H1 (cell line): ENCODE results near the gene CTSH. TPM values are rescaled to one million over a fixed set of nuclear protein-coding genes. Genes with fewer than 3 reads are reported as not detected.
A peak's percentile ranks its signal among the peaks of the same experiment; 100 is the strongest.

ENCODE experiments used
- CTCF ChIA-PET: fragments of 300-600 bp; sonication (Branson Sonifier 250); formaldehyde crosslinking; loops from one replicate; lab custom pipeline; 2021; ENCODE audit not compliant: partially characterized antibody; lab: Charles Lee
- POLR2A ChIA-PET: fragments of 300-600 bp; sonication (Branson Sonifier 250); formaldehyde crosslinking; loops from one replicate; lab custom pipeline; 2021; ENCODE audit warnings: inconsistent platforms; ENCODE audit not compliant: partially characterized antibody; lab: Charles Lee
- DNase-seq, 2 experiments: peaks; one replicate each; pipeline versions ENCODE4 v3.0.0 to v3.0.0-alpha.2; 2010 to 2022; ENCODE audit warnings: low spot score in 2 of 2, low read depth in 1 of 2, mixed read lengths in 1 of 2
- FAIRE-seq: peaks from 2 replicates; lab custom pipeline; 2011; peaks lifted over from hg19 to GRCh38; lab: Jason Lieb, UNC
- H2AFZ ChIP-seq: 2 replicates; pipeline ENCODE4 v1.8.1; 2012; ENCODE audit warnings: low read length, inconsistent platforms
- H2AK5ac ChIP-seq: 2 replicates; pipeline ENCODE4 v1.6.1; 2013; ENCODE audit warnings: low read depth, low read length
- H2BK120ac ChIP-seq: replicated peaks from 2 replicates; pipeline ENCODE3; 2013; ENCODE audit warnings: low read depth, low read length, inconsistent platforms
- H2BK12ac ChIP-seq: 2 replicates; pipeline ENCODE4 v1.6.1; 2013; ENCODE audit warnings: low read depth, low read length
- H2BK15ac ChIP-seq: 2 replicates; pipeline ENCODE4 v1.6.1; 2013; ENCODE audit warnings: low read length
- H2BK20ac ChIP-seq: 2 replicates; pipeline ENCODE4 v1.6.1; 2013; ENCODE audit warnings: low read length
- H2BK5ac ChIP-seq: 2 replicates; pipeline ENCODE4 v1.6.1; 2013; ENCODE audit warnings: low read depth, low read length
- H3K14ac ChIP-seq: 2 replicates; pipeline ENCODE4 v1.6.1; 2013; ENCODE audit warnings: inconsistent platforms; ENCODE audit not compliant: insufficient read length
- H3K18ac ChIP-seq: 2 replicates; pipeline ENCODE4 v1.6.1; 2013; ENCODE audit warnings: low read length; ENCODE audit errors: extremely low read depth
- H3K23ac ChIP-seq: 2 replicates; pipeline ENCODE4 v1.6.1; 2013; ENCODE audit warnings: inconsistent platforms; ENCODE audit not compliant: insufficient read length
- H3K23me2 ChIP-seq: 2 replicates; pipeline ENCODE4 v1.6.1; 2013; ENCODE audit warnings: low read depth, low read length
- H3K27ac ChIP-seq: 2 replicates; pipeline ENCODE4 v1.6.1; 2011; ENCODE audit warnings: low read depth, low read length, inconsistent platforms
- H3K27me3 ChIP-seq, 4 experiments: replicated peaks in 1 of 4; 1 replicate in 1 of 4; 2 replicates in 3 of 4; pipeline versions ENCODE4 v1.6.1 to v1.8.1; 2011 to 2013; ENCODE audit warnings: low read length in 3 of 4, mild to moderate bottlenecking in 3 of 4, inconsistent platforms in 2 of 4, mixed read lengths in 2 of 4, moderate library complexity in 1 of 4; ENCODE audit not compliant: control insufficient read depth in 3 of 4, insufficient read depth in 3 of 4; ENCODE audit errors: extremely low read depth in 1 of 4
- H3K36me3 ChIP-seq, 4 experiments: 2 replicates each; pipeline versions ENCODE4 v1.6.1 to v1.8.1; 2011 to 2013; ENCODE audit warnings: mild to moderate bottlenecking in 4 of 4, low read length in 3 of 4, moderate library complexity in 2 of 4, control low read depth in 1 of 4, inconsistent platforms in 1 of 4; ENCODE audit not compliant: insufficient read depth in 4 of 4, control insufficient read depth in 2 of 4
- H3K4ac ChIP-seq: replicated peaks from 2 replicates; pipeline ENCODE3; 2013; ENCODE audit warnings: low read length, low read depth, mixed read lengths, inconsistent platforms; ENCODE audit not compliant: insufficient read length
- H3K4me1 ChIP-seq, 4 experiments: replicated peaks in 1 of 4; 1 replicate in 1 of 4; 2 replicates in 3 of 4; pipeline versions ENCODE4 v1.6.1 to v1.8.1; 2011 to 2013; ENCODE audit warnings: low read length in 3 of 4, inconsistent platforms in 2 of 4, mixed read lengths in 1 of 4; ENCODE audit not compliant: insufficient read depth in 4 of 4, control insufficient read depth in 3 of 4
- H3K4me2 ChIP-seq, 2 experiments: 2 replicates each; pipeline versions ENCODE4 v1.6.1 to v1.8.1; 2011 to 2013; ENCODE audit warnings: low read depth in 2 of 2, low read length in 2 of 2, control low read depth in 1 of 2, inconsistent platforms in 1 of 2, mild to moderate bottlenecking in 1 of 2; ENCODE audit not compliant: insufficient read depth in 1 of 2
- H3K4me3 ChIP-seq, 4 experiments: fragments of 200-600, 300-600 bp in 1 of 4; sonication (generic), shearing (Covaris generic), sonication (Bioruptor Twin) in 1 of 4; 2 replicates each; pipeline versions ENCODE4 v1.5.1 to v1.8.1; 2011 to 2016; ENCODE audit warnings: low read length in 4 of 4, low read depth in 3 of 4, control low read depth in 2 of 4, inconsistent platforms in 2 of 4, mild to moderate bottlenecking in 2 of 4, mixed read lengths in 1 of 4, moderate library complexity in 1 of 4; ENCODE audit not compliant: insufficient read depth in 2 of 4; ENCODE audit errors: extremely low read depth in 1 of 4
- H3K56ac ChIP-seq: replicated peaks from 2 replicates; pipeline ENCODE3; 2013; ENCODE audit warnings: low read depth, mild to moderate bottlenecking, mixed read lengths, low read length, inconsistent platforms; ENCODE audit not compliant: insufficient read length
- H3K79me1 ChIP-seq: 2 replicates; pipeline ENCODE4 v1.6.1; 2013; ENCODE audit warnings: low read depth, low read length, control low read depth
- H3K79me2 ChIP-seq, 2 experiments: 2 replicates each; pipeline versions ENCODE4 v1.6.1 to v1.8.1; 2012 to 2013; ENCODE audit warnings: low read length in 2 of 2, mild to moderate bottlenecking in 2 of 2, inconsistent platforms in 1 of 2; ENCODE audit not compliant: insufficient read depth in 2 of 2, control insufficient read depth in 1 of 2
- H3K9ac ChIP-seq, 4 experiments: replicated peaks in 1 of 4; 1 replicate in 1 of 4; 2 replicates in 3 of 4; pipeline versions ENCODE4 v1.6.1 to v1.8.1; 2011 to 2013; ENCODE audit warnings: low read depth in 3 of 4, low read length in 3 of 4, control low read depth in 2 of 4, mild to moderate bottlenecking in 2 of 4, moderate library complexity in 2 of 4, inconsistent platforms in 1 of 4; ENCODE audit errors: extremely low read depth in 1 of 4
- H3K9me3 ChIP-seq, 2 experiments: 2 replicates each; pipeline versions ENCODE4 v1.6.1 to v1.8.1; 2012 to 2013; ENCODE audit warnings: mild to moderate bottlenecking in 2 of 2, moderate library complexity in 2 of 2, control low read depth in 1 of 2, inconsistent platforms in 1 of 2, low read depth in 1 of 2, low read length in 1 of 2, mixed read lengths in 1 of 2; ENCODE audit not compliant: insufficient read depth in 2 of 2
- H4K20me1 ChIP-seq, 2 experiments: replicated peaks in 1 of 2; 2 replicates each; pipeline versions ENCODE3 to v1.8.1; 2011 to 2013; ENCODE audit warnings: inconsistent platforms in 2 of 2, low read length in 2 of 2, mild to moderate bottlenecking in 1 of 2; ENCODE audit not compliant: insufficient read depth in 2 of 2, control insufficient read depth in 1 of 2
- H4K5ac ChIP-seq: 2 replicates; pipeline ENCODE4 v1.6.1; 2013; ENCODE audit warnings: low read length, low read depth, mixed read lengths, inconsistent platforms; ENCODE audit not compliant: insufficient read length
- H4K8ac ChIP-seq: 2 replicates; pipeline ENCODE4 v1.8.0; 2013; ENCODE audit warnings: mild to moderate bottlenecking, moderate library complexity, low read length, inconsistent platforms; ENCODE audit not compliant: insufficient read depth; ENCODE audit errors: extremely low read depth
- H4K91ac ChIP-seq: replicated peaks from 2 replicates; pipeline ENCODE3; 2013; ENCODE audit warnings: low read length, mixed read lengths, inconsistent platforms; ENCODE audit not compliant: insufficient read length
- ASH2L ChIP-seq: fragments of 200-600, 300-600 bp; sonication (generic); IDR thresholded peaks from one replicate; pipeline ENCODE4 v1.7.1; 2017; ENCODE audit warnings: low read length
- CBX8 ChIP-seq: fragments of 300-800, 300-1000 bp; sonication (generic); IDR thresholded peaks from 2 replicates; pipeline ENCODE4 v1.7.1; 2016; ENCODE audit warnings: low read depth, low read length, borderline replicate concordance
- EZH2 ChIP-seq: fragments of 200-600 bp; sonication (generic); IDR thresholded peaks from 2 replicates; pipeline ENCODE4 v1.7.1; 2012; ENCODE audit warnings: low read depth, mild to moderate bottlenecking, moderate library complexity, low read length, inconsistent platforms; ENCODE audit not compliant: severe bottlenecking
- GABPA ChIP-seq: IDR thresholded peaks from 2 replicates; pipeline ENCODE4 v1.6.1; 2011; ENCODE audit warnings: mild to moderate bottlenecking, low read length, moderate library complexity, borderline replicate concordance; ENCODE audit not compliant: insufficient read depth
- MAFK ChIP-seq: IDR thresholded peaks from 2 replicates; pipeline ENCODE4 v1.6.1; 2012; ENCODE audit warnings: low read depth, mild to moderate bottlenecking, improper control_type of control experiment, low read length
- POLR2AphosphoS5 ChIP-seq: IDR thresholded peaks from 2 replicates; pipeline ENCODE4 v1.6.1; 2011; ENCODE audit warnings: low read depth, low read length
- RFX5 ChIP-seq: IDR thresholded peaks from 2 replicates; pipeline ENCODE4 v1.6.1; 2011; ENCODE audit warnings: low read depth, low read length, improper control_type of control experiment, borderline replicate concordance
- SIX5 ChIP-seq: IDR thresholded peaks from 2 replicates; pipeline ENCODE4 v1.6.1; 2011; ENCODE audit warnings: mild to moderate bottlenecking, low read depth, low read length
- WGBS, 2 experiments: shearing (Covaris generic) in 1 of 2; methylation state at CpG; one replicate each; pipeline versions ENCODE4 v1.1.6 to v1.1.7; 2013 to 2015; ENCODE audit warnings: low lambda C conversion rate in 2 of 2, mixed read lengths in 2 of 2, inconsistent platforms in 1 of 2, low coverage in 1 of 2, missing lambda C conversion rate in 1 of 2; ENCODE audit not compliant: insufficient replicate concordance in 2 of 2, insufficient coverage in 1 of 2, insufficient read length in 1 of 2; ENCODE audit errors: extremely low coverage in 1 of 2, missing lambda C conversion rate in 1 of 2; 5-methylcytosine and 5-hydroxymethylcytosine counted together
- polyA plus RNA-seq, 7 experiments: library from polyadenylated mRNA; depleted of rRNA in 3 of 7; stranded (reverse) in 5 of 7; unstranded in 2 of 7; fragments of >200 nt in 5 of 7; fragments of 200-250 nt in 2 of 7; gene quantifications; 1 replicate in 5 of 7; 2 replicates in 1 of 7; 4 replicates in 1 of 7; pipeline versions ENCODE4 v1.2.1 to v1.2.3, GENCODE V29; 2011 to 2013; ENCODE audit warnings: missing spikeins in 2 of 7, mixed read lengths in 2 of 7
- total RNA-seq: library from RNA; stranded (reverse); fragmentation: NEBNext Ultra II Directional; extraction: Animal tissue kit (Norgen Biotek cat#: 25700); gene quantifications from 2 replicates; pipeline ENCODE4 v1.2.1, GENCODE V29; 2021
- TF ChIP-seq, protein P1 (sequence below): IDR thresholded peaks from 2 replicates; pipeline ENCODE4 v1.6.1; 2011; ENCODE audit warnings: low read depth, mild to moderate bottlenecking, low read length; ENCODE audit not compliant: insufficient read depth

The CTSH gene
- total and polyA plus RNA-seq, 2 of the 8 experiments (the other 6 are each of a cell fraction or from before 2014, with no cell fraction given) = 34.0 to 36.8 TPM

DNA sequence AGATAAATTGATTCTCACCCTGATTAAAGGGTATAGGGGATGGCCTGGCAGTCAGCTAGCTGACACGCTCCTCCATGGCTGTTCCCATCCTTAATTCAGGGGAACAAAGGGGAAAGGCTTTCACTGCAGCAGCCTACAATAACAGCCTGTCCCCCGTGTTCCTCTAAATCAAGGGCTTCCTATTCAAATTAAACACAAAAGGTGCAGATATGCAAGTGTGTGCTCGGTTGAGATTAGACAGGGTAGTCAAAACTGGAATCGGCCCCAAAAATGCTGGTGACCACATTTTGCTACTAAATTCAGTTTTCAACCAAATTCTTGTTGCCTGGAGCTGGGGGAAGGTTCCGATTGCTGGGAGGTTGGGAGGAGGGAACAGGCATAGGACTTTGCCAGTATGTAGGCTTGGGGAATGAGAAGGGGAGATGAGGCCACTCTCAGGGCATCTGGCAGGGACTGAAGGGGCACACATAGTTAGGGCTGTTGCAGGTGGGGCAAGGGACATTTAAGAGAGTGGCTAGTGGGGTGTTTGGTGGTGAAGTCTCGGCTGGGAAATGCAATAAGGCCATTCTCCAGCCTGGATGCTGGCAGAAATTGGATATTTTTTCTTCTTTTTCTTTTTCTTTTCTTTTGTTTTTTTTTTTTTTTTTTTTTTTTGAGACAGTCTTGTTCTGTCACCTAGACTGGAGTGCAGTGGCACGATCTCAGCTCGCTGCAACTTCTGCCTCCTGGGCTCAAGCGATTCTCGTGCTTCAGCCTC lies 32.9 kb upstream of the CTSH start:
- no peak for TF ChIP-seq CBX8
- TF ChIP-seq, protein P1, sequence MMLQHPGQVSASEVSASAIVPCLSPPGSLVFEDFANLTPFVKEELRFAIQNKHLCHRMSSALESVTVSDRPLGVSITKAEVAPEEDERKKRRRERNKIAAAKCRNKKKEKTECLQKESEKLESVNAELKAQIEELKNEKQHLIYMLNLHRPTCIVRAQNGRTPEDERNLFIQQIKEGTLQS = no peak
- TF ChIP-seq RFX5 = no peak
- no peak for TF ChIP-seq MAFK
- TF ChIP-seq EZH2 = no peak
- no peak for TF ChIP-seq ASH2L
- no peak for TF ChIP-seq POLR2AphosphoS5
- no peak for TF ChIP-seq GABPA
- TF ChIP-seq SIX5 = no peak
- Histone ChIP-seq H3K4me2 (no peak overlapping the region), H3K4me3 (no peak overlapping the region), H2AFZ (no peak overlapping the region), H3K56ac (no peak overlapping the region), H3K14ac (no peak overlapping the region), H3K4me1 (peaks cover 0 to under 1% (median 0%) of the 10 kb centered on the region in 4 experiments; a peak in 2 of 7 replicates), H3K79me1 (no peaks in the 10 kb centered on the region), H4K91ac (no peak overlapping the region), H2BK5ac (no peak overlapping the region), H3K9ac (no peak overlapping the region), H2BK15ac (0 out of 2 replicates have a peak overlapping the region, but pooled peaks have one; percentile 55), H2AK5ac (no peak overlapping the region), H3K9me3 (no peaks in the 10 kb centered on the region), H4K5ac (no peak overlapping the region), H2BK20ac (no peak overlapping the region), H3K27ac (no peak overlapping the region), H4K8ac (peak overlapping the region; percentile 73; the same call in 1 of the 2 replicates), H3K23me2 (no peaks in the 10 kb centered on the region), H2BK12ac (no peak overlapping the region), H3K18ac (no peak overlapping the region), H2BK120ac (no peak overlapping the region), H3K79me2 (no peaks in the 10 kb centered on the region), H3K27me3 (peaks cover 0 to 13% (median 8%) of the 10 kb centered on the region in 4 experiments; a peak in 3 of 7 replicates), H4K20me1 (no peaks in the 10 kb centered on the region), H3K36me3 (no peaks in the 10 kb centered on the region), H3K4ac (no peak overlapping the region), H3K23ac (no peak overlapping the region)
- no peak for DNase-seq
- no peak for FAIRE-seq
- ChIA-PET POLR2A (interaction anchor here (4.5 kb wide), 1 partner anchor 69 kb away, joined by 20 read pairs; no protein-coding TSS in a partner anchor), CTCF (interaction anchor here (0.7 to 8.1 kb wide), 14 partner anchors 9 to 355 kb away, joined by 3 to 123 read pairs (median 18); no protein-coding TSS in a partner anchor)
- WGBS, 2 experiments = 91% methylated on average over 10 of the region's 10 CpGs; no CpG with 5 or more reads in 1 of the 2 experiments
